GM23338 (cell line): ENCODE measurements around the gene STK24. TPM values are rescaled to one million over a fixed set of nuclear protein-coding genes. Genes with fewer than 3 reads are reported as not detected.

Experiments
- ATAC-seq: fragments of 200-7000 bp; cut with Tn5 transposase; 3 replicates; pipeline ENCODE4 v1.9.1; 2020
- DNase-seq: peaks from one replicate; pipeline ENCODE4 v3.0.0-alpha.2; 2015; ENCODE audit warnings: low spot score
- H2AFZ ChIP-seq: fragments of 200-600 bp; sonication (generic); 2 replicates; pipeline ENCODE4 v1.8.0; 2016; ENCODE audit warnings: antibody characterized with exemption, mild to moderate bottlenecking, moderate library complexity
- H3F3A ChIP-seq: fragments of 200-600 bp; sonication (generic); replicated peaks from 2 replicates; pipeline ENCODE4 v1.8.0; 2017; ENCODE audit warnings: antibody characterized with exemption, mixed run types, low read depth
- H3K27ac ChIP-seq: fragments of 200-600 bp; sonication (generic); 2 replicates; pipeline ENCODE4 v1.6.1; 2016; ENCODE audit warnings: low read depth
- H3K27me3 ChIP-seq: fragments of 200-600 bp; sonication (generic); 2 replicates; pipeline ENCODE4 v1.8.0; 2016; ENCODE audit warnings: mild to moderate bottlenecking, mixed run types, moderate library complexity; ENCODE audit not compliant: insufficient read depth
- H3K36me3 ChIP-seq: fragments of 200-600 bp; sonication (generic); 2 replicates; pipeline ENCODE4 v1.8.0; 2016; ENCODE audit warnings: mild to moderate bottlenecking; ENCODE audit not compliant: insufficient read depth
- H3K4me1 ChIP-seq: fragments of 200-600 bp; sonication (generic); 2 replicates; pipeline ENCODE4 v1.8.0; 2016; ENCODE audit warnings: mild to moderate bottlenecking, moderate library complexity; ENCODE audit not compliant: insufficient read depth
- H3K4me2 ChIP-seq: fragments of 200-600 bp; sonication (generic); 2 replicates; pipeline ENCODE4 v1.7.1; 2017; ENCODE audit warnings: mixed run types
- H3K4me3 ChIP-seq: fragments of 200-600 bp; sonication (generic); 2 replicates; pipeline ENCODE4 v1.6.1; 2016; ENCODE audit warnings: mixed run types
- H3K79me2 ChIP-seq: fragments of 200-600 bp; sonication (generic); replicated peaks from 2 replicates; pipeline ENCODE4 v1.8.0; 2017; ENCODE audit warnings: mild to moderate bottlenecking; ENCODE audit not compliant: insufficient read depth
- H3K9me2 ChIP-seq: fragments of 200-600 bp; sonication (generic); 2 replicates; pipeline ENCODE4 v1.8.0; 2017; ENCODE audit not compliant: insufficient read depth
- H4K20me1 ChIP-seq: fragments of 200-600 bp; sonication (generic); replicated peaks from 2 replicates; pipeline ENCODE4 v1.8.0; 2017; ENCODE audit warnings: mild to moderate bottlenecking; ENCODE audit not compliant: insufficient read depth
- H3K27ac Mint-ChIP-seq: 2 replicates; pipeline ENCODE4 v1.8.0; 2020; ENCODE audit warnings: inconsistent platforms, mild to moderate bottlenecking, moderate library complexity, mixed read lengths
- H3K27me3 Mint-ChIP-seq: 3 replicates; pipeline ENCODE4 v1.8.0; 2022; ENCODE audit warnings: low read depth, mild to moderate bottlenecking, moderate library complexity, mixed read lengths, inconsistent platforms; ENCODE audit not compliant: insufficient read depth, poor library complexity
- H3K36me3 Mint-ChIP-seq: 3 replicates; pipeline ENCODE4 v1.8.0; 2021; ENCODE audit warnings: low read depth, mild to moderate bottlenecking, inconsistent platforms, moderate library complexity, mixed read lengths
- H3K4me1 Mint-ChIP-seq: 3 replicates; pipeline ENCODE4 v1.8.0; 2020; ENCODE audit warnings: mild to moderate bottlenecking, inconsistent platforms, mixed read lengths
- H3K4me3 Mint-ChIP-seq: 3 replicates; pipeline ENCODE4 v1.8.0; 2021; ENCODE audit warnings: moderate library complexity, mild to moderate bottlenecking, inconsistent platforms, mixed read lengths
- H3K9me3 Mint-ChIP-seq: 3 replicates; pipeline ENCODE4 v1.8.0; 2020; ENCODE audit warnings: moderate library complexity, mild to moderate bottlenecking, inconsistent platforms, mixed read lengths
- CREB1 ChIP-seq: fragments of 250-450 bp; sonication (Bioruptor Pico); IDR thresholded peaks from 2 replicates; pipeline ENCODE4 v1.5.0; 2020; ENCODE audit warnings: low read depth, mild to moderate bottlenecking, moderate library complexity
- EZH2 ChIP-seq: fragments of 200-600 bp; sonication (generic); IDR thresholded peaks from one replicate; pipeline ENCODE4 v1.8.0; 2017; ENCODE audit warnings: antibody characterized with exemption, mild to moderate bottlenecking, low read depth; ENCODE audit not compliant: unreplicated experiment
- EZH2phosphoT487 ChIP-seq: fragments of 200-600 bp; sonication (generic); IDR thresholded peaks from one replicate; pipeline ENCODE4 v1.8.1; 2018; ENCODE audit warnings: antibody characterized with exemption; ENCODE audit not compliant: unreplicated experiment
- JUNB ChIP-seq: IDR thresholded peaks from one replicate; pipeline ENCODE4 v1.6.1; 2016; ENCODE audit warnings: antibody characterized with exemption; ENCODE audit not compliant: unreplicated experiment
- NANOG ChIP-seq: IDR thresholded peaks from 2 replicates; pipeline ENCODE4 v1.6.1; 2016; ENCODE audit warnings: antibody characterized with exemption, borderline replicate concordance
- POLR2AphosphoS5 ChIP-seq: IDR thresholded peaks from 2 replicates; pipeline ENCODE4 v1.6.1; 2016; ENCODE audit warnings: antibody characterized with exemption, low read depth
- STAT1 ChIP-seq: IDR thresholded peaks from one replicate; pipeline ENCODE4 v1.6.1; 2016; ENCODE audit warnings: antibody characterized with exemption; ENCODE audit not compliant: unreplicated experiment
- ZNF114 ChIP-seq: fragments of 250-450 bp; sonication (Bioruptor Pico); IDR thresholded peaks from 2 replicates; pipeline ENCODE4 v1.5.0; 2020; ENCODE audit warnings: mild to moderate bottlenecking, moderate library complexity
- ZNF331 ChIP-seq: fragments of 250-450 bp; sonication (Bioruptor Pico); IDR thresholded peaks from 2 replicates; pipeline ENCODE4 v1.5.0; 2020; ENCODE audit warnings: low read depth, mild to moderate bottlenecking, moderate library complexity
- polyA plus RNA-seq: library from polyadenylated mRNA; unstranded; fragments of >200 nt; fragmentation: Nextera tagmentation; extraction: Ambion mirVana; gene quantifications from 2 replicates; pipeline ENCODE4 v1.2.1, GENCODE V29; 2016
- total RNA-seq: library from RNA; depleted of rRNA; stranded (reverse); fragments of >200 nt; shearing (Covaris generic); gene quantifications from 2 replicates; pipeline ENCODE4 v1.2.3, GENCODE V29; 2014
- TF ChIP-seq, protein P1 (sequence below), 2 experiments: fragments of 200-600 bp in 1 of 2; sonication (generic) in 1 of 2; conservative IDR thresholded peaks; 2 replicates each; pipeline versions ENCODE4 v1.5.1 to v1.6.1; 2016 to 2017; ENCODE audit warnings: antibody characterized with exemption in 2 of 2, low read depth in 2 of 2, mild to moderate bottlenecking in 2 of 2, moderate library complexity in 1 of 2
- TF ChIP-seq, protein P2 (sequence below): IDR thresholded peaks from one replicate; pipeline ENCODE4 v1.6.1; 2018; ENCODE audit warnings: antibody characterized with exemption; ENCODE audit not compliant: unreplicated experiment
- TF ChIP-seq, protein P3 (sequence below): IDR thresholded peaks from 2 replicates; pipeline ENCODE4 v1.6.1; 2016; ENCODE audit warnings: antibody characterized with exemption
- TF ChIP-seq, protein P4 (sequence below): fragments of 250-450 bp; sonication (Bioruptor Pico); IDR thresholded peaks from 2 replicates; pipeline ENCODE4 v1.5.0; 2020; ENCODE audit warnings: mild to moderate bottlenecking, moderate library complexity

STK24 gene
- total and polyA plus RNA-seq, 2 experiments from 2014 or later, result 56.5 to 144 TPM

DNA sequence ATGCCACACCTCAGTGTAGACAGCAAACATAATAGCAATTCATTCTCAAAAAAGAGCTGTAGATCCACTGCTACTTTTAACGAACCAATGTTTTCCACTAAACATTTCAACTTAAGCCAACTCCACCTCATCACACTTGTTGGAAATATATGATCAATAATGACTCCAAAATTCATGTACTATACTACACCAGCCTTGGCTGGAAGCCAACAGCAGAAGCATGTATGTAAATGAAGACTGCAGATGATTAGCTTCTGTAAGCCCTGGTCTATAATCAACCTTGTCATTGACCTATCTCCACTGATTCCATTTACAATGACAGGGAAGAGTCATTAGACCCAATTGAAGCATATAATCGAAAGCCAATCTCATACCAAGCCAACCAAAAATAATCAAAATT, 71.7 kb downstream of the STK24 start:
- TF ChIP-seq, protein P1, sequence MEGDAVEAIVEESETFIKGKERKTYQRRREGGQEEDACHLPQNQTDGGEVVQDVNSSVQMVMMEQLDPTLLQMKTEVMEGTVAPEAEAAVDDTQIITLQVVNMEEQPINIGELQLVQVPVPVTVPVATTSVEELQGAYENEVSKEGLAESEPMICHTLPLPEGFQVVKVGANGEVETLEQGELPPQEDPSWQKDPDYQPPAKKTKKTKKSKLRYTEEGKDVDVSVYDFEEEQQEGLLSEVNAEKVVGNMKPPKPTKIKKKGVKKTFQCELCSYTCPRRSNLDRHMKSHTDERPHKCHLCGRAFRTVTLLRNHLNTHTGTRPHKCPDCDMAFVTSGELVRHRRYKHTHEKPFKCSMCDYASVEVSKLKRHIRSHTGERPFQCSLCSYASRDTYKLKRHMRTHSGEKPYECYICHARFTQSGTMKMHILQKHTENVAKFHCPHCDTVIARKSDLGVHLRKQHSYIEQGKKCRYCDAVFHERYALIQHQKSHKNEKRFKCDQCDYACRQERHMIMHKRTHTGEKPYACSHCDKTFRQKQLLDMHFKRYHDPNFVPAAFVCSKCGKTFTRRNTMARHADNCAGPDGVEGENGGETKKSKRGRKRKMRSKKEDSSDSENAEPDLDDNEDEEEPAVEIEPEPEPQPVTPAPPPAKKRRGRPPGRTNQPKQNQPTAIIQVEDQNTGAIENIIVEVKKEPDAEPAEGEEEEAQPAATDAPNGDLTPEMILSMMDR (conservative IDR thresholded peaks at IDR 0.05; ENCODE audit: low read depth in 2 of 2), result no peak
- no peak for TF ChIP-seq CREB1 (CRISPR knock-in tag)
- TF ChIP-seq ZNF331 (CRISPR knock-in tag), result no peak
- no peak for TF ChIP-seq EZH2
- TF ChIP-seq, protein P2, sequence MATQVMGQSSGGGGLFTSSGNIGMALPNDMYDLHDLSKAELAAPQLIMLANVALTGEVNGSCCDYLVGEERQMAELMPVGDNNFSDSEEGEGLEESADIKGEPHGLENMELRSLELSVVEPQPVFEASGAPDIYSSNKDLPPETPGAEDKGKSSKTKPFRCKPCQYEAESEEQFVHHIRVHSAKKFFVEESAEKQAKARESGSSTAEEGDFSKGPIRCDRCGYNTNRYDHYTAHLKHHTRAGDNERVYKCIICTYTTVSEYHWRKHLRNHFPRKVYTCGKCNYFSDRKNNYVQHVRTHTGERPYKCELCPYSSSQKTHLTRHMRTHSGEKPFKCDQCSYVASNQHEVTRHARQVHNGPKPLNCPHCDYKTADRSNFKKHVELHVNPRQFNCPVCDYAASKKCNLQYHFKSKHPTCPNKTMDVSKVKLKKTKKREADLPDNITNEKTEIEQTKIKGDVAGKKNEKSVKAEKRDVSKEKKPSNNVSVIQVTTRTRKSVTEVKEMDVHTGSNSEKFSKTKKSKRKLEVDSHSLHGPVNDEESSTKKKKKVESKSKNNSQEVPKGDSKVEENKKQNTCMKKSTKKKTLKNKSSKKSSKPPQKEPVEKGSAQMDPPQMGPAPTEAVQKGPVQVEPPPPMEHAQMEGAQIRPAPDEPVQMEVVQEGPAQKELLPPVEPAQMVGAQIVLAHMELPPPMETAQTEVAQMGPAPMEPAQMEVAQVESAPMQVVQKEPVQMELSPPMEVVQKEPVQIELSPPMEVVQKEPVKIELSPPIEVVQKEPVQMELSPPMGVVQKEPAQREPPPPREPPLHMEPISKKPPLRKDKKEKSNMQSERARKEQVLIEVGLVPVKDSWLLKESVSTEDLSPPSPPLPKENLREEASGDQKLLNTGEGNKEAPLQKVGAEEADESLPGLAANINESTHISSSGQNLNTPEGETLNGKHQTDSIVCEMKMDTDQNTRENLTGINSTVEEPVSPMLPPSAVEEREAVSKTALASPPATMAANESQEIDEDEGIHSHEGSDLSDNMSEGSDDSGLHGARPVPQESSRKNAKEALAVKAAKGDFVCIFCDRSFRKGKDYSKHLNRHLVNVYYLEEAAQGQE, result no peak
- no peak for TF ChIP-seq EZH2phosphoT487
- TF ChIP-seq NANOG, result no peak
- no peak for TF ChIP-seq JUNB
- no peak for TF ChIP-seq STAT1
- TF ChIP-seq, protein P3, sequence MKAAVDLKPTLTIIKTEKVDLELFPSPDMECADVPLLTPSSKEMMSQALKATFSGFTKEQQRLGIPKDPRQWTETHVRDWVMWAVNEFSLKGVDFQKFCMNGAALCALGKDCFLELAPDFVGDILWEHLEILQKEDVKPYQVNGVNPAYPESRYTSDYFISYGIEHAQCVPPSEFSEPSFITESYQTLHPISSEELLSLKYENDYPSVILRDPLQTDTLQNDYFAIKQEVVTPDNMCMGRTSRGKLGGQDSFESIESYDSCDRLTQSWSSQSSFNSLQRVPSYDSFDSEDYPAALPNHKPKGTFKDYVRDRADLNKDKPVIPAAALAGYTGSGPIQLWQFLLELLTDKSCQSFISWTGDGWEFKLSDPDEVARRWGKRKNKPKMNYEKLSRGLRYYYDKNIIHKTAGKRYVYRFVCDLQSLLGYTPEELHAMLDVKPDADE, result no peak
- no peak for TF ChIP-seq POLR2AphosphoS5
- TF ChIP-seq, protein P4, sequence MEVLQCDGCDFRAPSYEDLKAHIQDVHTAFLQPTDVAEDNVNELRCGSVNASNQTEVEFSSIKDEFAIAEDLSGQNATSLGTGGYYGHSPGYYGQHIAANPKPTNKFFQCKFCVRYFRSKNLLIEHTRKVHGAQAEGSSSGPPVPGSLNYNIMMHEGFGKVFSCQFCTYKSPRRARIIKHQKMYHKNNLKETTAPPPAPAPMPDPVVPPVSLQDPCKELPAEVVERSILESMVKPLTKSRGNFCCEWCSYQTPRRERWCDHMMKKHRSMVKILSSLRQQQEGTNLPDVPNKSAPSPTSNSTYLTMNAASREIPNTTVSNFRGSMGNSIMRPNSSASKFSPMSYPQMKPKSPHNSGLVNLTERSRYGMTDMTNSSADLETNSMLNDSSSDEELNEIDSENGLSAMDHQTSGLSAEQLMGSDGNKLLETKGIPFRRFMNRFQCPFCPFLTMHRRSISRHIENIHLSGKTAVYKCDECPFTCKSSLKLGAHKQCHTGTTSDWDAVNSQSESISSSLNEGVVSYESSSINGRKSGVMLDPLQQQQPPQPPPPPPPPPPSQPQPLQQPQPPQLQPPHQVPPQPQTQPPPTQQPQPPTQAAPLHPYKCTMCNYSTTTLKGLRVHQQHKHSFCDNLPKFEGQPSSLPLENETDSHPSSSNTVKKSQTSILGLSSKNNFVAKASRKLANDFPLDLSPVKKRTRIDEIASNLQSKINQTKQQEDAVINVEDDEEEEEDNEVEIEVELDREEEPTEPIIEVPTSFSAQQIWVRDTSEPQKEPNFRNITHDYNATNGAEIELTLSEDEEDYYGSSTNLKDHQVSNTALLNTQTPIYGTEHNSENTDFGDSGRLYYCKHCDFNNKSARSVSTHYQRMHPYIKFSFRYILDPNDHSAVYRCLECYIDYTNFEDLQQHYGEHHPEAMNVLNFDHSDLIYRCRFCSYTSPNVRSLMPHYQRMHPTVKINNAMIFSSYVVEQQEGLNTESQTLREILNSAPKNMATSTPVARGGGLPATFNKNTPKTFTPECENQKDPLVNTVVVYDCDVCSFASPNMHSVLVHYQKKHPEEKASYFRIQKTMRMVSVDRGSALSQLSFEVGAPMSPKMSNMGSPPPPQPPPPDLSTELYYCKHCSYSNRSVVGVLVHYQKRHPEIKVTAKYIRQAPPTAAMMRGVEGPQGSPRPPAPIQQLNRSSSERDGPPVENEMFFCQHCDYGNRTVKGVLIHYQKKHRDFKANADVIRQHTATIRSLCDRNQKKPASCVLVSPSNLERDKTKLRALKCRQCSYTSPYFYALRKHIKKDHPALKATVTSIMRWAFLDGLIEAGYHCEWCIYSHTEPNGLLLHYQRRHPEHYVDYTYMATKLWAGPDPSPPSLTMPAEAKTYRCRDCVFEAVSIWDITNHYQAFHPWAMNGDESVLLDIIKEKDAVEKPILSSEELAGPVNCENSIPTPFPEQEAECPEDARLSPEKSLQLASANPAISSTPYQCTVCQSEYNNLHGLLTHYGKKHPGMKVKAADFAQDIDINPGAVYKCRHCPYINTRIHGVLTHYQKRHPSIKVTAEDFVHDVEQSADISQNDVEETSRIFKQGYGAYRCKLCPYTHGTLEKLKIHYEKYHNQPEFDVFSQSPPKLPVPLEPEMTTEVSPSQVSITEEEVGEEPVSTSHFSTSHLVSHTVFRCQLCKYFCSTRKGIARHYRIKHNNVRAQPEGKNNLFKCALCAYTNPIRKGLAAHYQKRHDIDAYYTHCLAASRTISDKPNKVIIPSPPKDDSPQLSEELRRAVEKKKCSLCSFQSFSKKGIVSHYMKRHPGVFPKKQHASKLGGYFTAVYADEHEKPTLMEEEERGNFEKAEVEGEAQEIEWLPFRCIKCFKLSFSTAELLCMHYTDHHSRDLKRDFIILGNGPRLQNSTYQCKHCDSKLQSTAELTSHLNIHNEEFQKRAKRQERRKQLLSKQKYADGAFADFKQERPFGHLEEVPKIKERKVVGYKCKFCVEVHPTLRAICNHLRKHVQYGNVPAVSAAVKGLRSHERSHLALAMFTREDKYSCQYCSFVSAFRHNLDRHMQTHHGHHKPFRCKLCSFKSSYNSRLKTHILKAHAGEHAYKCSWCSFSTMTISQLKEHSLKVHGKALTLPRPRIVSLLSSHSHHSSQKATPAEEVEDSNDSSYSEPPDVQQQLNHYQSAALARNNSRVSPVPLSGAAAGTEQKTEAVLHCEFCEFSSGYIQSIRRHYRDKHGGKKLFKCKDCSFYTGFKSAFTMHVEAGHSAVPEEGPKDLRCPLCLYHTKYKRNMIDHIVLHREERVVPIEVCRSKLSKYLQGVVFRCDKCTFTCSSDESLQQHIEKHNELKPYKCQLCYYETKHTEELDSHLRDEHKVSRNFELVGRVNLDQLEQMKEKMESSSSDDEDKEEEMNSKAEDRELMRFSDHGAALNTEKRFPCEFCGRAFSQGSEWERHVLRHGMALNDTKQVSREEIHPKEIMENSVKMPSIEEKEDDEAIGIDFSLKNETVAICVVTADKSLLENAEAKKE, result no peak
- no peak for TF ChIP-seq ZNF114 (CRISPR knock-in tag)
- Mint-ChIP-seq H3K9me3 (no peaks in the 10 kb centered on the region), H3K4me1 (peaks cover 73% of the 10 kb centered on the region), H3K4me3 (no peak overlapping the region), H3K36me3 (peaks cover 10% of the 10 kb centered on the region), H3K27ac (peak overlapping the region; percentile 43; the same call in 1 of the 2 replicates), H3K27me3 (no peaks in the 10 kb centered on the region)
- Histone ChIP-seq H3K4me2 (no peak overlapping the region), H3K36me3 (no peaks in the 10 kb centered on the region; the same call in 1 of the 2 replicates), H2AFZ (no peak overlapping the region), H3K27me3 (no peaks in the 10 kb centered on the region), H3K27ac (0 out of 2 replicates have a peak overlapping the region, but pooled peaks have one; percentile 12), H3K4me1 (peaks cover 43% of the 10 kb centered on the region), H3K79me2 (peaks cover 99% of the 10 kb centered on the region), H3K4me3 (no peak overlapping the region), H3K9me2 (no peaks in the 10 kb centered on the region), H4K20me1 (peaks cover 51% of the 10 kb centered on the region), H3F3A (no peaks in the 10 kb centered on the region)
- ATAC-seq, result no peak
- DNase-seq, result no peak
